Measurements from ENCODE around the gene IFNL4. TPM values are rescaled to one million over a fixed set of nuclear protein-coding genes. Genes with fewer than 3 reads are reported as not detected.
"Not testable (repeated sequence)": the region's sequence is repeated elsewhere in the genome, so short reads cannot be mapped to it uniquely, and the experiment has no call there.

IFNL4 gene
- total and polyA plus RNA-seq, 4 donors = 0.71 to 0.80 TPM; not detected in 2

DNA sequence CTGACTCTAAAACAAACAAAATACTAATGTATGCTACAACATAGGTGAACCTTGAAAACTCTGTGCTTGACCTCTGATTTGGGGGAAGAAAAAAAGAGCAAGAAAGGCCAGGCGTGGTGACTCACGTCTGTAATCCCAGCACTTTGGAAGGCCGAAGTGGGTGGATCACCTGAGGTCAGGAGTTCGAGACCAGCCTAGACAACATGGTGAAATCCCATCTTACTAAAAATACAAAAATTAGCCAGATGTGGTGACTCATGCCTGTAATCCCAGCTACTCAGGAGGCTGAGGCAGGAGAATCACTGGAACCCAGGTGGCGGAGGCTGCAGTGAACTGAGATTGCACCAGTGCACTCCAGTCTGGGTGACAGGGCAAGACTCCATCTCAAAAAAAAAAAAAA is 25.2 kb upstream of the IFNL4 start:
- not testable (repeated sequence) for H3K4me3 ChIP-seq (ENCODE audit: low read depth, low read length); H3K36me3 ChIP-seq (ENCODE audit: control insufficient read depth, insufficient read depth, low read length); DNase-seq (ENCODE audit: low read depth in 4 of 6, low spot score in 6 of 6); H3K27ac ChIP-seq (ENCODE audit: low read depth, low read length); H3K4me1 ChIP-seq (ENCODE audit: control insufficient read depth, insufficient read depth, low read length); H3K27me3 ChIP-seq (ENCODE audit: control insufficient read depth, insufficient read depth, low read length); H3K9me3 ChIP-seq (ENCODE audit: control insufficient read depth, insufficient read depth, low read length)
- 100% methylated on average over 1 of the region's 5 CpGs for WGBS (ENCODE audit: insufficient coverage)

GRCh38 chr19:39270036-39270871 is 21.6 kb upstream of the IFNL4 start:
- no peak for DNase-seq (ENCODE audit: low read depth in 4 of 6, low spot score in 6 of 6)
- Histone ChIP-seq H3K9me3 (ENCODE audit: control insufficient read depth, insufficient read depth, low read length) (no peaks in the 10 kb centered on the region), H3K27me3 (ENCODE audit: control insufficient read depth, insufficient read depth, low read length) (peaks cover 5% of the 10 kb centered on the region), H3K27ac (ENCODE audit: low read depth, low read length) (no peak overlapping the region), H3K4me3 (ENCODE audit: low read depth, low read length) (no peak overlapping the region), H3K36me3 (ENCODE audit: control insufficient read depth, insufficient read depth, low read length) (no peaks in the 10 kb centered on the region), H3K4me1 (ENCODE audit: control insufficient read depth, insufficient read depth, low read length) (peaks cover 4% of the 10 kb centered on the region)
- WGBS (ENCODE audit: insufficient coverage) = 79% methylated on average over 7 of the region's 9 CpGs

DNA sequence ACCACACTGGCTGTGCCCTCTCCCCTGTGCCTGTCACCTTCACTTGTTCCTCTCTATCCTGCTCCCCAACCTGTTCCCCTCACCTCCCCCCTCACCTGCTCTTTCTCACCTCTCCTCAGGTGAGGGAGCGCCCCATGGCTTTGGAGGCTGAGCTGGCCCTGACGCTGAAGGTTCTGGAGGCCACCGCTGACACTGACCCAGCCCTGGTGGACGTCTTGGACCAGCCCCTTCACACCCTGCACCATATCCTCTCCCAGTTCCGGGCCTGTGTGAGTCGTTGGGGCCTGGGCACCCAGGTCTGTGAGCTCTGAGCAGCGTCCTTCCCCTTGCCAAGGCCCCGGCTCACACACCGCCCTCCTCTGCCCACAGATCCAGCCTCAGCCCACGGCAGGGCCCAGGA is 20.7 kb upstream of the IFNL4 start:
- not testable (repeated sequence) for H3K27ac ChIP-seq (ENCODE audit: low read depth, low read length); DNase-seq (ENCODE audit: low read depth in 4 of 6, low spot score in 6 of 6); H3K36me3 ChIP-seq (ENCODE audit: control insufficient read depth, insufficient read depth, low read length); H3K4me3 ChIP-seq (ENCODE audit: low read depth, low read length); H3K9me3 ChIP-seq (ENCODE audit: control insufficient read depth, insufficient read depth, low read length)
- peaks cover 13% of the 10 kb centered on the region for H3K27me3 ChIP-seq (ENCODE audit: control insufficient read depth, insufficient read depth, low read length)
- WGBS (ENCODE audit: insufficient coverage) = 73% methylated on average over 5 of the region's 10 CpGs
- peaks cover 12% of the 10 kb centered on the region for H3K4me1 ChIP-seq (ENCODE audit: control insufficient read depth, insufficient read depth, low read length)

DNA sequence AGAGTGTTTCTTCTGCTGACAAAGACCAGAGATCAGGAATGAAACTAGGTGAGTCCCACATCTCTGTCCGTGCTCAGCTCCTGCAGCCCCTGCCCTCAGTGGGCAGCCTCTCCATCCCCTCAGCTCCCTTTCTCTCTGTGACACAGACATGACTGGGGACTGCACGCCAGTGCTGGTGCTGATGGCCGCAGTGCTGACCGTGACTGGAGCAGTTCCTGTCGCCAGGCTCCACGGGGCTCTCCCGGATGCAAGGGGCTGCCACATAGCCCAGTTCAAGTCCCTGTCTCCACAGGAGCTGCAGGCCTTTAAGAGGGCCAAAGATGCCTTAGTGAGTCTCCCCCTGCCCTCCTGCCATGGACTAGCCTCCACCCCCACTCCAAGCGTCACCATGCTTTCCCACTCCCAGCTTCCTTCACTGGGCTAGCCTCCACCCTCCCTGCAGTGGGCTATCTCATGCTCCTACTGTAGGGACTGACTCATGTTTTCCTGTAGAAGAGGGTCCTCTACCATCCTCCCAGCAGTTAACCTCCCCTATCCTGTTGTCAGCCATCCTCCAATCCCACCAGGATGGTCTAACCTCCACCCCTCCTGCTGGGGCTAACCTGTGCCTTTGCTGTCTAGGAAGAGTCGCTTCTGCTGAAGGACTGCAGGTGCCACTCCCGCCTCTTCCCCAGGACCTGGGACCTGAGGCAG is 20.0 kb upstream of the IFNL4 start:
- WGBS (ENCODE audit: insufficient coverage) = 71% methylated on average over 5 of the region's 10 CpGs
- H3K27me3 ChIP-seq (ENCODE audit: control insufficient read depth, insufficient read depth, low read length) = peaks cover 20% of the 10 kb centered on the region
- H3K36me3 ChIP-seq (ENCODE audit: control insufficient read depth, insufficient read depth, low read length) = not testable (repeated sequence)

GRCh38 chr19:39268085-39268484 is 19.4 kb upstream of the IFNL4 start, which contains the start of gene IFNL2:
IFNL2 (plus strand) TSS chr19:39268396; CDS start chr19:39268569, 173 bp downstream.
- WGBS (ENCODE audit: insufficient coverage) = no CpG with 5 or more reads among the region's 1 CpG
- Histone ChIP-seq H3K27me3 (ENCODE audit: control insufficient read depth, insufficient read depth, low read length) (peaks cover 26% of the 10 kb centered on the region), H3K4me1 (ENCODE audit: control insufficient read depth, insufficient read depth, low read length) (peaks cover 18% of the 10 kb centered on the region)
- not testable (repeated sequence) for H3K9me3 ChIP-seq (ENCODE audit: control insufficient read depth, insufficient read depth, low read length); DNase-seq (ENCODE audit: low read depth in 4 of 6, low spot score in 6 of 6); H3K27ac ChIP-seq (ENCODE audit: low read depth, low read length); H3K4me3 ChIP-seq (ENCODE audit: low read depth, low read length); H3K36me3 ChIP-seq (ENCODE audit: control insufficient read depth, insufficient read depth, low read length)

More for the DNA sequence above, 20.0 kb upstream of the IFNL4 start:
- not testable (repeated sequence) for H3K4me3 ChIP-seq (ENCODE audit: low read depth, low read length); H3K27ac ChIP-seq (ENCODE audit: low read depth, low read length); H3K9me3 ChIP-seq (ENCODE audit: control insufficient read depth, insufficient read depth, low read length); DNase-seq (ENCODE audit: low read depth in 4 of 6, low spot score in 6 of 6)
- peaks cover 17% of the 10 kb centered on the region for H3K4me1 ChIP-seq (ENCODE audit: control insufficient read depth, insufficient read depth, low read length)

DNA sequence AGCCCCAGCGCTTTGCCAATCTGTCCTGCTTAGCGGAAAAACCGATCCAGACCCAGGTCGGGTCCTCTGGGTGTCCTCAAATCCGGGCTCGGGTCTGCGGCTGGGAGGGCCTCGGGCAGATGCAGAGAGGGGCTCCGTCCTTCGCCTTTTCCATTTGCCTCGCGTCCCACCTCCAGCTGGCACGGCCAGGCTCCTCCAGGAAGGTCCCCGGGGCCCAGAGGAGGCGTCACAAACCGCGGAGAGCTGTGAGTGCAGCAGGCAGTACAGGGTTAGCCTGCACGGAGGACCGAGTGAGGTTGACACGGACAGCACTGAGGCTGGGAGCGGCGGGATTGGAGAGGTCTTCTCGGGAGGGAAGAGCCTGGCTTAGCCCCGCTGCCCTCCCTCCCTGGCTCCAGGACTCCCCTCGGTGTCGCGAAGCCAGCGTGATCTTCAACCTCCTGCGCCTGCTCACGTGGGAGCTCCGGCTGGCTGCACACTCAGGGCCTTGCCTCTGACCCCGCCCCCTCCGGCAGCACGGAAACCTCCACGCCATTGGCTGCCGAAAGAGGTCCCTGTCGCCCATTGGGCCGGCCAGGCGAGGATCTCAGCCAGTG is 16.8 kb upstream of the IFNL4 start:
- no peak overlapping the region for H3K4me3 ChIP-seq (ENCODE audit: low read depth, low read length)
- DNase-seq (ENCODE audit: low read depth in 4 of 6, low spot score in 6 of 6) = peak in 1 of 6 donors; percentile 66
- H3K36me3 ChIP-seq (ENCODE audit: control insufficient read depth, insufficient read depth, low read length) = no peaks in the 10 kb centered on the region
- peaks cover 18% of the 10 kb centered on the region for H3K4me1 ChIP-seq (ENCODE audit: control insufficient read depth, insufficient read depth, low read length)
- H3K9me3 ChIP-seq (ENCODE audit: control insufficient read depth, insufficient read depth, low read length) = no peaks in the 10 kb centered on the region
- no peak overlapping the region for H3K27ac ChIP-seq (ENCODE audit: low read depth, low read length)
- 19% methylated on average over 39 of the region's 39 CpGs for WGBS (ENCODE audit: insufficient coverage)
- peaks cover 39% of the 10 kb centered on the region for H3K27me3 ChIP-seq (ENCODE audit: control insufficient read depth, insufficient read depth, low read length)

GRCh38 chr19:39264306-39265290 is 15.9 kb upstream of the IFNL4 start:
- no peaks in the 10 kb centered on the region for H3K9me3 ChIP-seq (ENCODE audit: control insufficient read depth, insufficient read depth, low read length)
- peak in 2 of 6 donors; percentile 30 to 41 for DNase-seq (ENCODE audit: low read depth in 4 of 6, low spot score in 6 of 6)
- H3K4me1 ChIP-seq (ENCODE audit: control insufficient read depth, insufficient read depth, low read length) = peaks cover 18% of the 10 kb centered on the region
- H3K4me3 ChIP-seq (ENCODE audit: low read depth, low read length) = no peak overlapping the region
- no peak overlapping the region for H3K27ac ChIP-seq (ENCODE audit: low read depth, low read length)
- WGBS (ENCODE audit: insufficient coverage) = 2% methylated on average over 102 of the region's 102 CpGs
- H3K36me3 ChIP-seq (ENCODE audit: control insufficient read depth, insufficient read depth, low read length) = no peaks in the 10 kb centered on the region
- H3K27me3 ChIP-seq (ENCODE audit: control insufficient read depth, insufficient read depth, low read length) = peaks cover 39% of the 10 kb centered on the region

- Histone ChIP-seq H3K36me3 (ENCODE audit: control insufficient read depth, insufficient read depth, low read length) (no peaks in the 10 kb centered on the region), H3K27ac (ENCODE audit: low read depth, low read length) (no peak overlapping the region), H3K27me3 (ENCODE audit: control insufficient read depth, insufficient read depth, low read length) (peaks cover 39% of the 10 kb centered on the region), H3K4me1 (ENCODE audit: control insufficient read depth, insufficient read depth, low read length) (peaks cover 18% of the 10 kb centered on the region), H3K4me3 (ENCODE audit: low read depth, low read length) (no peak overlapping the region), H3K9me3 (ENCODE audit: control insufficient read depth, insufficient read depth, low read length) (no peaks in the 10 kb centered on the region)
- no peak for DNase-seq (ENCODE audit: low read depth in 4 of 6, low spot score in 6 of 6)
- 6% methylated on average over 17 of the region's 17 CpGs for WGBS (ENCODE audit: insufficient coverage)
Measured at GRCh38 chr19:39263912-39264305, 15.3 kb upstream of the IFNL4 start.

GRCh38 chr19:39262496-39262895 is 13.8 kb upstream of the IFNL4 start:
- Histone ChIP-seq H3K27ac (ENCODE audit: low read depth, low read length) (no peak overlapping the region), H3K36me3 (ENCODE audit: control insufficient read depth, insufficient read depth, low read length) (no peaks in the 10 kb centered on the region), H3K4me3 (ENCODE audit: low read depth, low read length) (no peak overlapping the region), H3K27me3 (ENCODE audit: control insufficient read depth, insufficient read depth, low read length) (peaks cover 39% of the 10 kb centered on the region), H3K4me1 (ENCODE audit: control insufficient read depth, insufficient read depth, low read length) (peaks cover 18% of the 10 kb centered on the region), H3K9me3 (ENCODE audit: control insufficient read depth, insufficient read depth, low read length) (no peaks in the 10 kb centered on the region)
- 92% methylated on average over 2 of the region's 4 CpGs for WGBS (ENCODE audit: insufficient coverage)
- DNase-seq (ENCODE audit: low read depth in 4 of 6, low spot score in 6 of 6) = no peak
